IMR-90 (cell line): Measurements from ENCODE around the gene DIP2B. TPM values are rescaled to one million over a fixed set of nuclear protein-coding genes. Genes with fewer than 3 reads are reported as not detected.

Source experiments
- ATAC-seq: fragments of 200-7000 bp; cut with Tn5 transposase; 2 replicates; pipeline ENCODE4 v1.9.1; 2020; ENCODE audit warnings: low read depth, mild to moderate bottlenecking, moderate library complexity
- BruUV-seq: library from RNA; stranded (reverse); fragments of 400-500 nt; replicated peaks from 2 replicates; lab custom pipeline; 2021; lab: Mats Ljungman, UMichigan
- CTCF ChIA-PET: fragments of 300-600 bp; formaldehyde crosslinking; extraction: SDS; loops from one replicate; lab custom pipeline; 2021; ENCODE audit warnings: antibody characterized with exemption; lab: Yijun Ruan, JAX
- POLR2A ChIA-PET: fragments of 300-600 bp; sonication (Branson Sonifier 250); formaldehyde crosslinking; loops from one replicate; lab custom pipeline; 2022; ENCODE audit warnings: antibody characterized with exemption; ENCODE audit not compliant: unreplicated experiment; lab: Charles Lee
- DNase-seq: peaks from one replicate; pipeline ENCODE4 v3.0.0; 2013
- H2AFZ ChIP-seq: replicated peaks from 2 replicates; pipeline ENCODE3; 2013; ENCODE audit warnings: low read length, mild to moderate bottlenecking; ENCODE audit not compliant: poor library complexity
- H2AK5ac ChIP-seq: 2 replicates; pipeline ENCODE4 v1.6.1; 2013; ENCODE audit warnings: low read depth, low read length, inconsistent platforms
- H2AK9ac ChIP-seq: replicated peaks from 2 replicates; pipeline ENCODE3; 2013; ENCODE audit warnings: mild to moderate bottlenecking, low read depth, low read length, moderate library complexity; ENCODE audit not compliant: poor library complexity
- H2BK120ac ChIP-seq: 2 replicates; pipeline ENCODE4 v1.6.1; 2013; ENCODE audit warnings: low read depth, low read length, inconsistent platforms
- H2BK15ac ChIP-seq: 3 replicates; pipeline ENCODE4 v1.6.1; 2013; ENCODE audit warnings: low read depth, low read length, inconsistent platforms
- H2BK20ac ChIP-seq: 2 replicates; pipeline ENCODE4 v1.6.1; 2013; ENCODE audit warnings: low read depth, mild to moderate bottlenecking, inconsistent platforms, low read length, moderate library complexity
- H2BK5ac ChIP-seq: 2 replicates; pipeline ENCODE4 v1.6.1; 2013; ENCODE audit warnings: mild to moderate bottlenecking, low read depth, low read length, inconsistent platforms; ENCODE audit not compliant: poor library complexity, severe bottlenecking
- H3K14ac ChIP-seq: replicated peaks from 2 replicates; pipeline ENCODE4 v1.6.1; 2013; ENCODE audit warnings: low read depth, low read length, inconsistent platforms
- H3K18ac ChIP-seq: 2 replicates; pipeline ENCODE4 v1.6.1; 2013; ENCODE audit warnings: low read depth, low read length, control low read depth
- H3K23ac ChIP-seq: 2 replicates; pipeline ENCODE4 v1.6.1; 2013; ENCODE audit warnings: low read depth, low read length, inconsistent platforms
- H3K27ac ChIP-seq: 2 replicates; pipeline ENCODE4 v1.5.1; 2013; ENCODE audit warnings: mild to moderate bottlenecking, control low read depth, low read length; ENCODE audit not compliant: insufficient read depth
- H3K27me3 ChIP-seq: 2 replicates; pipeline ENCODE4 v1.6.1; 2013; ENCODE audit warnings: low read length; ENCODE audit not compliant: control insufficient read depth, insufficient read depth
- H3K36me3 ChIP-seq: 2 replicates; pipeline ENCODE4 v1.6.1; 2013; ENCODE audit warnings: low read length, mixed read lengths; ENCODE audit not compliant: control insufficient read depth, insufficient read depth
- H3K4ac ChIP-seq: 2 replicates; pipeline ENCODE4 v1.6.1; 2013; ENCODE audit warnings: low read depth, low read length, inconsistent platforms
- H3K4me1 ChIP-seq: 2 replicates; pipeline ENCODE4 v1.6.1; 2013; ENCODE audit warnings: low read length, mixed read lengths; ENCODE audit not compliant: control insufficient read depth, insufficient read depth
- H3K4me2 ChIP-seq: 2 replicates; pipeline ENCODE4 v1.6.1; 2013; ENCODE audit warnings: low read depth, mild to moderate bottlenecking, control low read depth, low read length, moderate library complexity
- H3K4me3 ChIP-seq: 2 replicates; pipeline ENCODE4 v1.5.1; 2013; ENCODE audit warnings: low read depth, mild to moderate bottlenecking, control low read depth, low read length, moderate library complexity; ENCODE audit not compliant: insufficient read depth
- H3K56ac ChIP-seq: 2 replicates; pipeline ENCODE4 v1.6.1; 2013; ENCODE audit warnings: low read length, inconsistent platforms; ENCODE audit not compliant: insufficient read depth; ENCODE audit errors: extremely low read depth
- H3K79me1 ChIP-seq, 2 experiments: 2 replicates each; pipeline ENCODE4 v1.6.1; 2013; ENCODE audit warnings: low read length in 2 of 2, inconsistent platforms in 1 of 2, low read depth in 1 of 2
- H3K9ac ChIP-seq: 2 replicates; pipeline ENCODE4 v1.6.1; 2013; ENCODE audit warnings: low read depth, low read length, control low read depth
- H3K9me1 ChIP-seq: 2 replicates; pipeline ENCODE4 v1.6.1; 2013; ENCODE audit warnings: low read length, inconsistent platforms; ENCODE audit not compliant: insufficient read depth
- H3K9me3 ChIP-seq: 2 replicates; pipeline ENCODE4 v1.6.1; 2013; ENCODE audit warnings: low read length; ENCODE audit not compliant: control insufficient read depth, insufficient read depth
- H4K20me1 ChIP-seq: 2 replicates; pipeline ENCODE4 v1.6.1; 2013; ENCODE audit warnings: low read length, inconsistent platforms; ENCODE audit not compliant: insufficient read depth
- H4K5ac ChIP-seq: 2 replicates; pipeline ENCODE4 v1.6.1; 2013; ENCODE audit warnings: mild to moderate bottlenecking, low read depth, low read length, control low read depth
- H4K8ac ChIP-seq, 2 experiments: 2 replicates each; pipeline ENCODE4 v1.6.1; 2013; ENCODE audit warnings: low read depth in 2 of 2, low read length in 2 of 2, control low read depth in 1 of 2, inconsistent platforms in 1 of 2
- H4K91ac ChIP-seq: 2 replicates; pipeline ENCODE4 v1.6.1; 2013; ENCODE audit warnings: low read depth, low read length, inconsistent platforms; ENCODE audit not compliant: insufficient read depth
- BHLHE40 ChIP-seq: fragments of 150-350 bp; IDR thresholded peaks from 2 replicates; pipeline ENCODE4 v1.6.1; 2016; ENCODE audit warnings: mild to moderate bottlenecking, low read depth, low read length
- CEBPB ChIP-seq: IDR thresholded peaks from 2 replicates; pipeline ENCODE4 v1.6.1; 2012; ENCODE audit warnings: low read depth, low read length, improper control_type of control experiment
- CHD1 ChIP-seq: IDR thresholded peaks from 2 replicates; pipeline ENCODE4 v1.6.1; 2012; ENCODE audit warnings: low read depth, low read length, improper control_type of control experiment
- FOS ChIP-seq: fragments of 150-350 bp; IDR thresholded peaks from 2 replicates; pipeline ENCODE4 v1.6.1; 2016; ENCODE audit warnings: low read depth, low read length
- MAFK ChIP-seq: IDR thresholded peaks from 2 replicates; pipeline ENCODE4 v1.6.1; 2012; ENCODE audit warnings: low read depth, low read length, improper control_type of control experiment
- MAZ ChIP-seq: IDR thresholded peaks from 2 replicates; pipeline ENCODE4 v1.6.1; 2012; ENCODE audit warnings: low read depth, mild to moderate bottlenecking, low read length, improper control_type of control experiment, moderate library complexity, borderline replicate concordance
- MXI1 ChIP-seq: IDR thresholded peaks from 2 replicates; pipeline ENCODE4 v1.6.1; 2012; ENCODE audit warnings: low read depth, mild to moderate bottlenecking, low read length, moderate library complexity, borderline replicate concordance
- NFE2L2 ChIP-seq: fragments of 150-350 bp; IDR thresholded peaks from 2 replicates; pipeline ENCODE4 v1.6.1; 2016; ENCODE audit warnings: low read depth, mild to moderate bottlenecking, low read length
- POLR2A ChIP-seq: IDR thresholded peaks from 2 replicates; pipeline ENCODE4 v1.6.1; 2012; ENCODE audit warnings: mild to moderate bottlenecking, low read depth, low read length
- RAD21 ChIP-seq: IDR thresholded peaks from 2 replicates; pipeline ENCODE4 v1.6.1; 2012; ENCODE audit warnings: low read length, improper control_type of control experiment
- RCOR1 ChIP-seq: IDR thresholded peaks from 2 replicates; pipeline ENCODE4 v1.6.1; 2012; ENCODE audit warnings: mild to moderate bottlenecking, low read length, improper control_type of control experiment; ENCODE audit not compliant: insufficient replicate concordance
- RFX5 ChIP-seq: IDR thresholded peaks from 2 replicates; pipeline ENCODE4 v1.8.0; 2012; ENCODE audit warnings: low read depth, mild to moderate bottlenecking, low read length, moderate library complexity
- SMC3 ChIP-seq: fragments of 150-350 bp; IDR thresholded peaks from 2 replicates; pipeline ENCODE4 v1.6.1; 2016; ENCODE audit warnings: low read depth, mild to moderate bottlenecking, antibody characterized with exemption, low read length, moderate library complexity
- WGBS, 2 experiments: methylation state at CpG; one replicate each; pipeline versions ENCODE4 v1.1.5 to v1.1.7; 2013; ENCODE audit warnings: missing lambda C conversion rate in 2 of 2; ENCODE audit not compliant: insufficient read length in 1 of 2; ENCODE audit errors: extremely low coverage in 2 of 2; 5-methylcytosine and 5-hydroxymethylcytosine counted together
- dilution Hi-C: fragments of 300-500 bp; cut with HindIII; formaldehyde crosslinking; loops from one replicate; pipeline ENCODE4 v1.14.3; 2018; ENCODE audit warnings: low sequenced_read_pairs; ENCODE audit not compliant: unreplicated experiment
- in situ Hi-C: fragments of 300-500 bp; cut with MboI; formaldehyde crosslinking; loops from 3 replicates; pipeline ENCODE4 v1.14.3; 2019; ENCODE audit warnings: low sequenced_read_pairs, inconsistent platforms, mixed read lengths
- intact Hi-C: fragments of 100-400 bp; cut with micrococcal nuclease; formaldehyde crosslinking; loops from 2 replicates; pipeline ENCODE4 v1.10.0; 2022
- polyA plus RNA-seq, 3 experiments: library from polyadenylated mRNA; depleted of rRNA; stranded (reverse); fragments of >200 nt; gene quantifications; 2 replicates each; pipeline ENCODE4 v1.2.3, GENCODE V29; 2012; ENCODE audit warnings: low replicate concordance in 1 of 3
- total RNA-seq: library from RNA; depleted of rRNA; stranded (reverse); fragments of >200 nt; gene quantifications from 2 replicates; pipeline ENCODE4 v1.2.3, GENCODE V29; 2012
- TF ChIP-seq, protein P1 (sequence below): fragments of 150-350 bp; IDR thresholded peaks from 2 replicates; pipeline ENCODE4 v1.6.1; 2016; ENCODE audit warnings: low read depth, mild to moderate bottlenecking, low read length, moderate library complexity, borderline replicate concordance
- TF ChIP-seq, protein P2 (sequence below): conservative IDR thresholded peaks from 2 replicates; pipeline ENCODE4 v1.5.1; 2012; ENCODE audit warnings: mild to moderate bottlenecking, low read depth, low read length, improper control_type of control experiment
- TF ChIP-seq, protein P3 (sequence below): fragments of 150-350 bp; IDR thresholded peaks from 2 replicates; pipeline ENCODE4 v1.6.1; 2017; ENCODE audit warnings: mild to moderate bottlenecking, antibody characterized with exemption, low read length, low read depth

Gene DIP2B
- total and polyA plus RNA-seq, 2 of the 4 experiments (the other 2 are of a cell fraction): 7.7 to 12.9 TPM

DNA sequence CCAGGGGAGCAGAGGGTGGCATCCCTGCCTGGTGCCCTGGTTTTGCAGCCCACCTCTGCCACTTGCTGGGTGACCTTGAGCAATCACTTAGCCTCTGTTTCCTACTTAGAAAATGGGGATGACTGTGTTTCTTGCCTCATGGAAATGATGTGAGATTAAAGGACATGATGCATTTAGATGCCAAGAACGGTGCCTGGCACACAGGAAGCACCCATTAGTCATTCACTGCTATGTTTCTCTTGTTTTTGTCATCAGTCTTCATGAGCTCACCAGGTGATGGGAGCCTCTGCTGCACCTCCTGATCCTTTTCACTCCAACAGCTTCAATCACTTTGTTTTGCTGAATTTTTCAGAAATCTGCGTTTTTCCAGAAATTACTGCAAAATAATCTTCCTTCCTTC is 235.5 kb downstream of the DIP2B start:
- Histone ChIP-seq H2BK120ac (no peak overlapping the region), H2AFZ (no peak overlapping the region), H3K9ac (no peak overlapping the region), H4K20me1 (no peaks in the 10 kb centered on the region), H4K8ac (no peak overlapping the region), H2BK20ac (no peak overlapping the region), H3K27me3 (no peaks in the 10 kb centered on the region), H3K4me1 (no peaks in the 10 kb centered on the region), H2AK9ac (no peak overlapping the region), H2BK5ac (no peak overlapping the region), H3K4me2 (no peak overlapping the region), H3K9me3 (no peaks in the 10 kb centered on the region), H3K36me3 (peaks cover 42% of the 10 kb centered on the region), H4K91ac (no peak overlapping the region), H3K79me1 (0 out of 4 replicates have a peak, but pooled peaks cover 0 to 3% of the 10 kb centered on the region in 2 experiments), H2BK15ac (no peak overlapping the region), H3K14ac (no peak overlapping the region), H3K27ac (no peak overlapping the region), H3K4ac (no peak overlapping the region), H3K18ac (no peak overlapping the region), H3K9me1 (peaks cover 4% of the 10 kb centered on the region; the same call in 1 of the 2 replicates), H3K23ac (no peak overlapping the region), H2AK5ac (no peak overlapping the region), H3K4me3 (no peak overlapping the region), H4K5ac (no peak overlapping the region), H3K56ac (no peak overlapping the region)
- ATAC-seq: no peak
- TF ChIP-seq, protein P1, sequence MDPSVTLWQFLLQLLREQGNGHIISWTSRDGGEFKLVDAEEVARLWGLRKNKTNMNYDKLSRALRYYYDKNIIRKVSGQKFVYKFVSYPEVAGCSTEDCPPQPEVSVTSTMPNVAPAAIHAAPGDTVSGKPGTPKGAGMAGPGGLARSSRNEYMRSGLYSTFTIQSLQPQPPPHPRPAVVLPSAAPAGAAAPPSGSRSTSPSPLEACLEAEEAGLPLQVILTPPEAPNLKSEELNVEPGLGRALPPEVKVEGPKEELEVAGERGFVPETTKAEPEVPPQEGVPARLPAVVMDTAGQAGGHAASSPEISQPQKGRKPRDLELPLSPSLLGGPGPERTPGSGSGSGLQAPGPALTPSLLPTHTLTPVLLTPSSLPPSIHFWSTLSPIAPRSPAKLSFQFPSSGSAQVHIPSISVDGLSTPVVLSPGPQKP: no peak
- no peak for TF ChIP-seq BHLHE40
- no peak for TF ChIP-seq CHD1
- no peak for TF ChIP-seq RCOR1
- no peak for TF ChIP-seq NFE2L2
- no peak for TF ChIP-seq MAZ
- TF ChIP-seq MXI1: no peak
- TF ChIP-seq CEBPB: no peak
- no peak for TF ChIP-seq FOS
- no peak for TF ChIP-seq RAD21
- TF ChIP-seq, protein P2, sequence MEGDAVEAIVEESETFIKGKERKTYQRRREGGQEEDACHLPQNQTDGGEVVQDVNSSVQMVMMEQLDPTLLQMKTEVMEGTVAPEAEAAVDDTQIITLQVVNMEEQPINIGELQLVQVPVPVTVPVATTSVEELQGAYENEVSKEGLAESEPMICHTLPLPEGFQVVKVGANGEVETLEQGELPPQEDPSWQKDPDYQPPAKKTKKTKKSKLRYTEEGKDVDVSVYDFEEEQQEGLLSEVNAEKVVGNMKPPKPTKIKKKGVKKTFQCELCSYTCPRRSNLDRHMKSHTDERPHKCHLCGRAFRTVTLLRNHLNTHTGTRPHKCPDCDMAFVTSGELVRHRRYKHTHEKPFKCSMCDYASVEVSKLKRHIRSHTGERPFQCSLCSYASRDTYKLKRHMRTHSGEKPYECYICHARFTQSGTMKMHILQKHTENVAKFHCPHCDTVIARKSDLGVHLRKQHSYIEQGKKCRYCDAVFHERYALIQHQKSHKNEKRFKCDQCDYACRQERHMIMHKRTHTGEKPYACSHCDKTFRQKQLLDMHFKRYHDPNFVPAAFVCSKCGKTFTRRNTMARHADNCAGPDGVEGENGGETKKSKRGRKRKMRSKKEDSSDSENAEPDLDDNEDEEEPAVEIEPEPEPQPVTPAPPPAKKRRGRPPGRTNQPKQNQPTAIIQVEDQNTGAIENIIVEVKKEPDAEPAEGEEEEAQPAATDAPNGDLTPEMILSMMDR: no peak
- no peak for TF ChIP-seq MAFK
- TF ChIP-seq, protein P3, sequence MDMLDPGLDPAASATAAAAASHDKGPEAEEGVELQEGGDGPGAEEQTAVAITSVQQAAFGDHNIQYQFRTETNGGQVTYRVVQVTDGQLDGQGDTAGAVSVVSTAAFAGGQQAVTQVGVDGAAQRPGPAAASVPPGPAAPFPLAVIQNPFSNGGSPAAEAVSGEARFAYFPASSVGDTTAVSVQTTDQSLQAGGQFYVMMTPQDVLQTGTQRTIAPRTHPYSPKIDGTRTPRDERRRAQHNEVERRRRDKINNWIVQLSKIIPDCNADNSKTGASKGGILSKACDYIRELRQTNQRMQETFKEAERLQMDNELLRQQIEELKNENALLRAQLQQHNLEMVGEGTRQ: no peak
- TF ChIP-seq POLR2A: no peak
- no peak for TF ChIP-seq SMC3
- no peak for TF ChIP-seq RFX5
- WGBS, 2 experiments: 100% methylated on average over 1 of the region's 2 CpGs; no CpG with 5 or more reads in 1 of the 2 experiments
- BruUV-seq: no TSS peak
- intact Hi-C loops: no loop called here
- ChIA-PET CTCF (no interaction called here), POLR2A (no interaction called here)
- in situ Hi-C loops: no loop called here
- dilution Hi-C loops: no loop called here
- no peak for DNase-seq
